GM23338 (cell line): ENCODE data around the gene ARRDC2. TPM values are rescaled to one million over a fixed set of nuclear protein-coding genes. Genes with fewer than 3 reads are reported as not detected.
"Not testable (repeated sequence)": the region's sequence is repeated elsewhere in the genome, so short reads cannot be mapped to it uniquely, and the experiment has no call there.

Source experiments
- ATAC-seq: fragments of 200-7000 bp; cut with Tn5 transposase; 3 replicates; pipeline ENCODE4 v1.9.1; 2020
- DNase-seq: peaks from one replicate; pipeline ENCODE4 v3.0.0-alpha.2; 2015; ENCODE audit warnings: low spot score
- H2AFZ ChIP-seq: fragments of 200-600 bp; sonication (generic); 2 replicates; pipeline ENCODE4 v1.8.0; 2016; ENCODE audit warnings: antibody characterized with exemption, mild to moderate bottlenecking, moderate library complexity
- H3F3A ChIP-seq: fragments of 200-600 bp; sonication (generic); replicated peaks from 2 replicates; pipeline ENCODE4 v1.8.0; 2017; ENCODE audit warnings: antibody characterized with exemption, mixed run types, low read depth
- H3K27ac ChIP-seq: fragments of 200-600 bp; sonication (generic); 2 replicates; pipeline ENCODE4 v1.6.1; 2016; ENCODE audit warnings: low read depth
- H3K27me3 ChIP-seq: fragments of 200-600 bp; sonication (generic); 2 replicates; pipeline ENCODE4 v1.8.0; 2016; ENCODE audit warnings: mild to moderate bottlenecking, mixed run types, moderate library complexity; ENCODE audit not compliant: insufficient read depth
- H3K36me3 ChIP-seq: fragments of 200-600 bp; sonication (generic); 2 replicates; pipeline ENCODE4 v1.8.0; 2016; ENCODE audit warnings: mild to moderate bottlenecking; ENCODE audit not compliant: insufficient read depth
- H3K4me1 ChIP-seq: fragments of 200-600 bp; sonication (generic); 2 replicates; pipeline ENCODE4 v1.8.0; 2016; ENCODE audit warnings: mild to moderate bottlenecking, moderate library complexity; ENCODE audit not compliant: insufficient read depth
- H3K4me2 ChIP-seq: fragments of 200-600 bp; sonication (generic); 2 replicates; pipeline ENCODE4 v1.7.1; 2017; ENCODE audit warnings: mixed run types
- H3K4me3 ChIP-seq: fragments of 200-600 bp; sonication (generic); 2 replicates; pipeline ENCODE4 v1.6.1; 2016; ENCODE audit warnings: mixed run types
- H3K79me2 ChIP-seq: fragments of 200-600 bp; sonication (generic); replicated peaks from 2 replicates; pipeline ENCODE4 v1.8.0; 2017; ENCODE audit warnings: mild to moderate bottlenecking; ENCODE audit not compliant: insufficient read depth
- H3K9me2 ChIP-seq: fragments of 200-600 bp; sonication (generic); 2 replicates; pipeline ENCODE4 v1.8.0; 2017; ENCODE audit not compliant: insufficient read depth
- H4K20me1 ChIP-seq: fragments of 200-600 bp; sonication (generic); replicated peaks from 2 replicates; pipeline ENCODE4 v1.8.0; 2017; ENCODE audit warnings: mild to moderate bottlenecking; ENCODE audit not compliant: insufficient read depth
- H3K27ac Mint-ChIP-seq: 2 replicates; pipeline ENCODE4 v1.8.0; 2020; ENCODE audit warnings: inconsistent platforms, mild to moderate bottlenecking, moderate library complexity, mixed read lengths
- H3K27me3 Mint-ChIP-seq: 3 replicates; pipeline ENCODE4 v1.8.0; 2022; ENCODE audit warnings: low read depth, mild to moderate bottlenecking, moderate library complexity, mixed read lengths, inconsistent platforms; ENCODE audit not compliant: insufficient read depth, poor library complexity
- H3K36me3 Mint-ChIP-seq: 3 replicates; pipeline ENCODE4 v1.8.0; 2021; ENCODE audit warnings: low read depth, mild to moderate bottlenecking, inconsistent platforms, moderate library complexity, mixed read lengths
- H3K4me1 Mint-ChIP-seq: 3 replicates; pipeline ENCODE4 v1.8.0; 2020; ENCODE audit warnings: mild to moderate bottlenecking, inconsistent platforms, mixed read lengths
- H3K4me3 Mint-ChIP-seq: 3 replicates; pipeline ENCODE4 v1.8.0; 2021; ENCODE audit warnings: moderate library complexity, mild to moderate bottlenecking, inconsistent platforms, mixed read lengths
- H3K9me3 Mint-ChIP-seq: 3 replicates; pipeline ENCODE4 v1.8.0; 2020; ENCODE audit warnings: moderate library complexity, mild to moderate bottlenecking, inconsistent platforms, mixed read lengths
- CREB1 ChIP-seq: fragments of 250-450 bp; sonication (Bioruptor Pico); IDR thresholded peaks from 2 replicates; pipeline ENCODE4 v1.5.0; 2020; ENCODE audit warnings: low read depth, mild to moderate bottlenecking, moderate library complexity
- CTCF ChIP-seq, 2 experiments: fragments of 200-600 bp in 1 of 2; sonication (generic) in 1 of 2; conservative IDR thresholded peaks; 2 replicates each; pipeline versions ENCODE4 v1.5.1 to v1.6.1; 2016 to 2017; ENCODE audit warnings: antibody characterized with exemption in 2 of 2, low read depth in 2 of 2, mild to moderate bottlenecking in 2 of 2, moderate library complexity in 1 of 2
- ETS1 ChIP-seq: IDR thresholded peaks from 2 replicates; pipeline ENCODE4 v1.6.1; 2016; ENCODE audit warnings: antibody characterized with exemption
- EZH2phosphoT487 ChIP-seq: fragments of 200-600 bp; sonication (generic); IDR thresholded peaks from one replicate; pipeline ENCODE4 v1.8.1; 2018; ENCODE audit warnings: antibody characterized with exemption; ENCODE audit not compliant: unreplicated experiment
- NANOG ChIP-seq: IDR thresholded peaks from 2 replicates; pipeline ENCODE4 v1.6.1; 2016; ENCODE audit warnings: antibody characterized with exemption, borderline replicate concordance
- POLR2AphosphoS5 ChIP-seq: IDR thresholded peaks from 2 replicates; pipeline ENCODE4 v1.6.1; 2016; ENCODE audit warnings: antibody characterized with exemption, low read depth
- REST ChIP-seq: IDR thresholded peaks from one replicate; pipeline ENCODE4 v1.6.1; 2018; ENCODE audit warnings: antibody characterized with exemption; ENCODE audit not compliant: unreplicated experiment
- ZNF331 ChIP-seq: fragments of 250-450 bp; sonication (Bioruptor Pico); IDR thresholded peaks from 2 replicates; pipeline ENCODE4 v1.5.0; 2020; ENCODE audit warnings: low read depth, mild to moderate bottlenecking, moderate library complexity
- ZNF462 ChIP-seq: fragments of 250-450 bp; sonication (Bioruptor Pico); IDR thresholded peaks from 2 replicates; pipeline ENCODE4 v1.5.0; 2020; ENCODE audit warnings: mild to moderate bottlenecking, moderate library complexity
- polyA plus RNA-seq: library from polyadenylated mRNA; unstranded; fragments of >200 nt; fragmentation: Nextera tagmentation; extraction: Ambion mirVana; gene quantifications from 2 replicates; pipeline ENCODE4 v1.2.1, GENCODE V29; 2016
- total RNA-seq: library from RNA; depleted of rRNA; stranded (reverse); fragments of >200 nt; shearing (Covaris generic); gene quantifications from 2 replicates; pipeline ENCODE4 v1.2.3, GENCODE V29; 2014

Gene ARRDC2
- total and polyA plus RNA-seq, 2 experiments from 2014 or later = 2.4 to 7.1 TPM

GRCh38 chr19:18002347-18002850 is 5.6 kb upstream of the ARRDC2 start (continued):
- no peak for TF ChIP-seq ZNF462 (CRISPR knock-in tag)
- no peak for TF ChIP-seq ETS1
- TF ChIP-seq REST = no peak
- no peak for TF ChIP-seq NANOG
- TF ChIP-seq POLR2AphosphoS5 = no peak
- TF ChIP-seq EZH2phosphoT487 = no peak
- TF ChIP-seq CREB1 (CRISPR knock-in tag) = no peak
- no peak for TF ChIP-seq CTCF (conservative IDR thresholded peaks at IDR 0.05; ENCODE audit: low read depth in 2 of 2)
- no peak for TF ChIP-seq ZNF331

GRCh38 chr19:18005750-18006149 is 2.2 kb upstream of the ARRDC2 start:
- not testable (repeated sequence) for H3K36me3 Mint-ChIP-seq, H3K4me3 ChIP-seq, DNase-seq, H4K20me1 ChIP-seq, H3K4me1 ChIP-seq, H3K27ac Mint-ChIP-seq, H3K4me2 ChIP-seq, H2AFZ ChIP-seq, H3K4me3 Mint-ChIP-seq, H3K9me2 ChIP-seq, ATAC-seq, H3K36me3 ChIP-seq, H3K9me3 Mint-ChIP-seq, H3F3A ChIP-seq, H3K79me2 ChIP-seq, H3K27ac ChIP-seq, H3K4me1 Mint-ChIP-seq
- H3K27me3 Mint-ChIP-seq = peaks cover 21% of the 10 kb centered on the region
- peaks cover 22% of the 10 kb centered on the region for H3K27me3 ChIP-seq
